Activated naive CD4-positive, alpha-beta T cell treated with Interleukin-2 at 50 U/mL for 16 hours (primary cell): ENCODE results near the gene CD3G.

Experiments used
- DNase-seq: peaks from one replicate; pipeline ENCODE4 v3.0.0-alpha.2; 2020

CD3G gene

DNA sequence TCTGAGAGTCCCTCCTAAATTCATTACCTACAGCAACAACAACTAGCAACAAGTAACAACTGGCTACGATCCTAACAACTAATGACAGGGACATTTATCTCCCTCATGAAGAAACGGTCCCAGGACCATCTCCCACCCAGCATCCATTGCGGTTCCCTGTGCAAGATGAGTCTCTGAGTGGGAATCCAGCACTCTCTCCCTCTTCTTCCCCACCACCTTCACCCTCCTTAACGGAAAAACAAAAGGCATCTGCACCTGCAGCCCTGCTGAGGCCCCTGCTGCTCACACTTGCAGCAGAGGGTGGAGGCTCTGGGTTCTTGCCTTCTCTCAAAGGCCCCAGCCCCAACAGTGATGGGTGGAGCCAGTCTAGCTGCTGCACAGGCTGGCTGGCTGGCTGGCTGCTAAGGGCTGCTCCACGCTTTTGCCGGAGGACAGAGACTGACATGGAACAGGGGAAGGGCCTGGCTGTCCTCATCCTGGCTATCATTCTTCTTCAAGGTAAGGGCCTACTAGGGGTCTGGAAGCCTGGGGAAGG is at the start of gene CD3G:
Gene CD3G, plus strand, starts transcription at position 364 of the 535 bp plus-strand sequence. Its CDS starts 80 bp downstream, at position 444.
- DNase-seq: peak; percentile 75

- DNase-seq: no peak
Measured at GRCh38 chr11:118295199-118295598, 48.9 kb upstream of the CD3G start.

DNA sequence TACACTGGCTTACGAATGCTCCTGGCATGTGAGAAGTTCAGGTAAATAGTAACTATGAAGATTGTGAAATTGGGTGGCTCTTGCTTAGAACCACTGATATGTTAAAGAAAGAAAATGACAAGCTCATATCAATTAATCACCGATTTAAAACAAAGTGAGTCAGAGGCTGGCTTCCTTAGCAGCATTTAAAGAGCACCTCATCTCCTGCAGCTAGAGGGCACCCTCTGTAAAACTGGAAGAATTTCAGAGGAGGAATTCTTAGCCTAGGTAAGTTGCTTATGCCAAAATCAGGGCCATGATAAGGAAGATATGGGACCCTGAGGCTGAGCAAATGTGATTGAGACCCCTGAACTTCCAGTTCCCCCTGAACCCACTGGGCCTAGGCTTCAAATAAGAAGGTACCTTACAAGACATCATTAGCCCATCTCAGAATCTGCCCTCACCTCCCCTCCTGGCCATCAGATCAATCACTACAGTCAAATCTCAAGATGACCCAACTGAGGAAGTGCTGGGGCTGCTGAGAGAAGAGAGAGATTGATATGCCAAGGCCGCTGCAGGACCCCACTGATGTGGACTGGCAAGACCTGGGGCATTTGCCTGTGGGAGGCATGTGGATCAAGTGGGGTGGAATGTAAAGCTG is 48.2 kb upstream of the CD3G start:
- peak; percentile 53 for DNase-seq

DNA sequence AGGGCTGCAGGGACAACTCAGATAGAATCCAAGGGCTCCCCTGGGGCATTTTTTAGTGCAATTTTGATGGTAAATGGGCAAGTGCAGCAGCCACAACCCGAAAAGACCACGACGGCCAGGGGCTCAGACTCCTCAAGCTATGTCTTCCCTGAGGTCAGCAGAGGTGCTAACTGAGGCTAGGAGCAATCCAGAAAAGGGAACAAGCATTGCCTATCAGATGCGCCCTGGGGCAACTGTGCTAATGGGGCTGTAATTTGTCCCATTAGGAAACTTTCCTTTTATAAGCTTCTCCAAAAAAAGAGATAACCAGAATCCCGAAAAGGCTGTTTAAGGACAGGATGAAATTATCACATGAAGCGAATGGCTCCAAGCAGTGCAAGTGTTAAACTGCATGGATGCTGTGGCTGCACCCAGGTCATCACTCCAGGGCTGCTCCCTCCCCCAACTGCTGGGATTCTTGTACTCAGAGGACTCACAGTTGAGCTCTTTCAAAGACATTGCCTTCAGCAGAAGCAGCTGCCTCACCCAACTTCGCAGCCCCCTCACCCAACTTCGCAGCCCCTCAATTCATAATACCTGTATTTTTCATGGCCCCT is 42.4 kb upstream of the CD3G start:
- DNase-seq: no peak

GRCh38 chr11:118304227-118304567 is 39.9 kb upstream of the CD3G start:
- no peak for DNase-seq

- DNase-seq: peak; percentile 70
Measured at GRCh38 chr11:118304568-118305248, 39.4 kb upstream of the CD3G start, which contains the start of gene CD3E. CD3E (plus strand) TSS chr11:118304730; CDS start chr11:118304953, 223 bp downstream.

DNA sequence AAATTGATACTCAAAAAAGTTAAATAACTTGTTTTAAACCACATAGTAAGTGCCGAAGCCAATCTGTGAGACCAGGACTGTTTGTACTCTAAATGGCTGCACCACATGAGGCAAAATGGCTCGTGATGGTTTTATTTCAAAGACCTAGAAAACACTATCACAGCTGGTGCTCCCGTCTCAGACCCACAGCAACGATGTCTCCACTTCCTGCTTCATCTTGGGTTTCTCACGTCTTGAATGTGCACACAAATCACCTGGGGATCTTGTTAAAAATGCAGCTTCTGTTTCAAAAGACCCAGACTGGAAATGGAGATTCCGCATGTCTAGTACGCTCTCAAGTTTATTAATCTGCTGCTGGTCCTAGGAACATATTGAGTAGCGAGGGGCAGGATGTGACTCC is 38.4 kb upstream of the CD3G start:
- DNase-seq: peak; percentile 21

DNA sequence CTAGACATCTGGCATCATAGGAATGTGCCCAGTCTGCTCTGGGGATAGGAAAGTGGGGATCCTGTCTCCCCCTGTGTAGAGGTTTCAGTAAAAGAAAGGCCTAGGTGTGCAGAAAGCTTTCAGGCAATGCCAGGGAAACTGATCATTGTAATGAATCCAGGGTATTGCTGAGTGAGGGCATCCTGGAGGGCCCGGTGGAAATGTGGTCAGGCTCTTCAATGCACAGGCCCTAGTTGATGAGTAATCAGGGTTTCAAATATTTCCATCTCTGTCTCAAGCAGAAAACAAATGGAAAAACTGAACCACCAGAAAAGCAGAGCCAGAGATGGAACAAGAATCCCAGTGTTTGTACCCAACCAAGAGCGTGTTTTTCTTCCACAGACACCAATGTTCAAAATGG is 37.6 kb upstream of the CD3G start:
- peak; percentile 54 for DNase-seq

- DNase-seq: peak; percentile 36
Measured at GRCh38 chr11:118308995-118309528, 35.1 kb upstream of the CD3G start.

- DNase-seq: no peak
Measured at GRCh38 chr11:118310271-118310670, 33.9 kb upstream of the CD3G start.

DNA sequence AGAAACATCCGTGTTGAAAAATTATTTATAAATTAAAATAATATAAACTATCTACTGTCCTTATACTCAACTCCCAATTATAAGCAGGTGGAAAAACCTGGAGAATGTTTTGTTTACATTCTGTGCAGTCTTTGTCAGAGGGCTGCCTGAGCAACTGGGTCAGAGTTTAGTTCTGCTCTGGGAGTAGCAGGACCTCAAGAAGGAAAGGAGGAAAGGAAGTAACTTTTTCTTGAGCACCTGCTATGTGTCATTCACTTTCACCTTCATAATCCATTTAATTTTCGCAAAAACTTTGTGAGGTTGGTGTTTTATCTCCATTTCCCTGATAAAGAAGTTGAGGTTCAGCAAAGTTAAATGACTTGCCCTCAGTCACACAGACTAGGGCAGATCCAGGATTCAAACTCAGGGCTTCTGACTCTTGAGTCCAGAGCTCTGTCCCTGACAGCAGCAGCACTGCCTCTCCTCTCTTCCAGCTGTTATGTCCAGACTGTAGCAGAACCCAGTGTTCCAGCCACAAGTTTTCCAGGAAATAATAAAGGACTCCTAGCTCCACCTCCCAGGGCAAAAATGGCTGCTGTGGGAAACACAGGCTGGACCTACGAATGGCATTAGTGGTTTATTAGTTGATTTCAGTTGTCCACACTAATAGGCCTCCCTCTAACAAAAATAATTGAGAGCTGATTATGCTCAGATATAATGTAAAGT is 33.2 kb upstream of the CD3G start:
- DNase-seq: no peak

DNA sequence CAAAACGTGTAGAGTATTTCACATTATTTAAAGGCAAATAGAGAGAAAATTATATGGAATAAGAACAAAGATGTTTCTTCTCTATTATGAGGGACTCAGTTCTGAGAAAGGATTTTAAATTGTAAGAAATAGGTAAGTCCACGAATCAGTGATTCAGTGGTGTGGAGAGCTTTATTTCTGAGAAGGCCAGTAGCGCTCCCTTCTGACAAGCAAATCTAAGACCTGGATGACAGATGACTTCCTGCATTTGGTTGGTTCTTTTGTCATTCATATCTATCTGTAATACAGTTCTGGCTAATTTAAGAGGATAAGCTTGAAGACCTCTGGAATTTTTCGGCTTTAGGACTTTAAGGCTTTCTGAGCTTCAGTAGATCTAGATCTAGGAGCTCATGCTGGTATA is 32.6 kb upstream of the CD3G start:
- no peak for DNase-seq

GRCh38 chr11:118312328-118312727 is 31.8 kb upstream of the CD3G start:
- DNase-seq: no peak

DNA sequence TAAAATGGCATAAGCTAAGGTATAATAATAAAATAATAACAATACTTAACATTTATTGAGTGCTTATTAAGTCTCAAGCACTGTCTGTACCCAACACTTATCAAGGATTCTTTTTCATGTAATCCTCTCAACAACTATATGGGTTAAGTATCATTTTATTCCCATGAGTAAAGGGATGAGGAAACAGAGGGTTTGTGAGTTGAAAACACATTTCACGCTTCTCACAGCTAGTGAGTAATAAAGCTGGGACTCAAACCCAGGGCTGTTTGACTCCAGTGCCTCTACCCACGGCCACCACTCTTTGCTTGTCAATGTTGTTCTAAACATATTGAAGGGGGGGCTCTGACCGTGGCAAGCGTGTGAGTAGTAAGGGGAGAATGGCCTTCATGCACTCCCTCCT is 30.9 kb upstream of the CD3G start:
- DNase-seq: no peak

GRCh38 chr11:118314988-118315411 is 29.1 kb upstream of the CD3G start:
- DNase-seq: no peak

DNA sequence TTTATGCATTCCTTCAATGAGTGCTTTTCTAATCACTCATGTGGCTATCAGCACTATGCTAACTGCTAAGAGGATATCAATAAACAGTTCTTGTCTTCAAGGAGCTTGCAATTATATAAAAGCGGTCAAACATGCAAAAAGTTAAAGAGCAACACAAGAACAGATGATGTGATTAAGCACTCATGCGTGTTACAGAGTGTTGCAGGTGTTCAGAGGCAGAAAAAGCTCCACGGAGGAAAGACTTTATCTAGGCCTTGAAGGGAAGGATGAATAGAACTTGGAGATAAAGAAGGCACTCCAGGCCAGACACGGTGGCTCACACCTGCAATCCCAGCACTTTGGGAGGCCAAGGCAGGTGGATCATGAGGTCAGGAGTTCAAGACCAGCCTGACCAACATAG is 26.0 kb upstream of the CD3G start:
- no peak for DNase-seq

GRCh38 chr11:118318581-118319336 is 25.4 kb upstream of the CD3G start:
- DNase-seq: no peak

DNA sequence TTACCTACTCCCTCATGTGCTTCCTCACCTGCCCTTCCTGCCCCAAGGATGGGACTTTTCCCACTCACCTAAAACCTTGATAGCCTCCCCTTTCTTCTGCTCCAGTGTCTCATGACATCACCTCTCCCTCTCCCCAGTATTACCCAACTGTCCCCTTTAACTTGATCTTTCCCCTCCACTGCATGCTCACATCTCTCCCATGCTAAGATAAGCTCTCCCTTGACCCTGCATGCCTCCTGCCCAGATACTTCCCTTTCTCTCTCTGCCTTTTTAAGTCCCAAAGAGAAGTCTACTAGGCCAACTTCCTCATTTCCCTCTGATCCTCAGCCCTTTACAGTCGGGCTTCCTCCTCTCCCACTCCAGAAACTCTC is 24.8 kb upstream of the CD3G start:
- no peak for DNase-seq

- DNase-seq: no peak
Measured at GRCh38 chr11:118320515-118320914, 23.6 kb upstream of the CD3G start.

DNA sequence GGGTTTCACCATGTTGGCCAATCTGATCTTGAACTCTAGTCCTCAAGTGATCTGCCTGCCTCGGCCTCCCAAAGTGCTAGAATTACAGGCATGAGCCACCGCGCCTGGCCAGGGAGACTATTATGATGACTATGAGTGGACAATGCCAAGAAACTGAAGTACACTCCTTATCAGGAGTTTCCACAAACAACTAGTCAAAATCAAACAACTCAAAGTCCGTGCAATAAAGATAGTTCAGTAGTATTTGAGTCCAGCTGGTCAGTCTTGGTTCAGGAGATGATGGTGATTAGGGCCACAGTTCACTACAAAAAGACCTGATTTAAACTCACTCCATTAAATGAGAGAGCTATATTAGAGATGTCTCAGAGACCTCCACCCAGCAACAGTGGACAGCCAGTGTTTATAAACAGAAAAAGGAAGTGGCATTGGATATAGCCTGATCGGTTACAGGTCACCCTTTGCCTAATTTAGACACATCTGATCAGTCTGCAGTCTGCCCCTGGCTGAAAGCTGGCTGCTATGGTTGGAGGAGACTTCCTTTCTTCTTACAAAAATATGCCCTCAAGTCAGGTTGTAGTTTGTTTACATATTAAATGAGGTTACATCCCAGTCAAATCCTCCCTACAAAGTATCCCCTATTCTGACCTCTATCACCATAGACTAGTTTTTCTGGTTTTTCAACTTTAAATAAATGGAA is 22.6 kb upstream of the CD3G start:
- no peak for DNase-seq

DNA sequence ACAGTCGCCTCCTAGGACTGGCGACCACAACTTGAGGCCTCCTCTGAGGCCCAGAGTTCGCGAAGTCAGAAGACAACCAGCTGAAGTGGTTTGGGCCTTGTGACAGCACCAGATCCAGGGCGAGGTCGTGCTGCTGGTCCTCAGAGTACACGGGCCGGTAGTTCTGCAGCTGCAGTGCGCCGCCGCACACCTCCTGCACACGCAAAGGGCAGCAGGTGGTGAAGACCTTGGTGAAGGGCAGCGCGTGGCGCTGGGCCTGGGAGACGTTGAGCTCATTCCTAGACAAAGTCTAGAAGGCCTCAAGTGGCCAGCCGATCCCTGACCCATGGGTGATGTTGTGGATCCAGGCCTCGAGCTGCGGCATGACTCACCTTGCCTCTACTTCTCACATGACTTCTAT is 21.4 kb upstream of the CD3G start:
- DNase-seq: no peak

- no peak for DNase-seq
Measured at GRCh38 chr11:118325283-118325682, 18.9 kb upstream of the CD3G start.
